GM23338 (cell line): ENCODE measurements around the gene CDH15. TPM values are rescaled to one million over a fixed set of nuclear protein-coding genes. Genes with fewer than 3 reads are reported as not detected.

Experiments
- ATAC-seq: fragments of 200-7000 bp; cut with Tn5 transposase; 3 replicates; pipeline ENCODE4 v1.9.1; 2020
- DNase-seq: peaks from one replicate; pipeline ENCODE4 v3.0.0-alpha.2; 2015; ENCODE audit warnings: low spot score
- H2AFZ ChIP-seq: fragments of 200-600 bp; sonication (generic); 2 replicates; pipeline ENCODE4 v1.8.0; 2016; ENCODE audit warnings: antibody characterized with exemption, mild to moderate bottlenecking, moderate library complexity
- H3F3A ChIP-seq: fragments of 200-600 bp; sonication (generic); replicated peaks from 2 replicates; pipeline ENCODE4 v1.8.0; 2017; ENCODE audit warnings: antibody characterized with exemption, mixed run types, low read depth
- H3K27ac ChIP-seq: fragments of 200-600 bp; sonication (generic); 2 replicates; pipeline ENCODE4 v1.6.1; 2016; ENCODE audit warnings: low read depth
- H3K27me3 ChIP-seq: fragments of 200-600 bp; sonication (generic); 2 replicates; pipeline ENCODE4 v1.8.0; 2016; ENCODE audit warnings: mild to moderate bottlenecking, mixed run types, moderate library complexity; ENCODE audit not compliant: insufficient read depth
- H3K36me3 ChIP-seq: fragments of 200-600 bp; sonication (generic); 2 replicates; pipeline ENCODE4 v1.8.0; 2016; ENCODE audit warnings: mild to moderate bottlenecking; ENCODE audit not compliant: insufficient read depth
- H3K4me1 ChIP-seq: fragments of 200-600 bp; sonication (generic); 2 replicates; pipeline ENCODE4 v1.8.0; 2016; ENCODE audit warnings: mild to moderate bottlenecking, moderate library complexity; ENCODE audit not compliant: insufficient read depth
- H3K4me2 ChIP-seq: fragments of 200-600 bp; sonication (generic); 2 replicates; pipeline ENCODE4 v1.7.1; 2017; ENCODE audit warnings: mixed run types
- H3K4me3 ChIP-seq: fragments of 200-600 bp; sonication (generic); 2 replicates; pipeline ENCODE4 v1.6.1; 2016; ENCODE audit warnings: mixed run types
- H3K79me2 ChIP-seq: fragments of 200-600 bp; sonication (generic); replicated peaks from 2 replicates; pipeline ENCODE4 v1.8.0; 2017; ENCODE audit warnings: mild to moderate bottlenecking; ENCODE audit not compliant: insufficient read depth
- H3K9me2 ChIP-seq: fragments of 200-600 bp; sonication (generic); 2 replicates; pipeline ENCODE4 v1.8.0; 2017; ENCODE audit not compliant: insufficient read depth
- H4K20me1 ChIP-seq: fragments of 200-600 bp; sonication (generic); replicated peaks from 2 replicates; pipeline ENCODE4 v1.8.0; 2017; ENCODE audit warnings: mild to moderate bottlenecking; ENCODE audit not compliant: insufficient read depth
- H3K27ac Mint-ChIP-seq: 2 replicates; pipeline ENCODE4 v1.8.0; 2020; ENCODE audit warnings: inconsistent platforms, mild to moderate bottlenecking, moderate library complexity, mixed read lengths
- H3K27me3 Mint-ChIP-seq: 3 replicates; pipeline ENCODE4 v1.8.0; 2022; ENCODE audit warnings: low read depth, mild to moderate bottlenecking, moderate library complexity, mixed read lengths, inconsistent platforms; ENCODE audit not compliant: insufficient read depth, poor library complexity
- H3K36me3 Mint-ChIP-seq: 3 replicates; pipeline ENCODE4 v1.8.0; 2021; ENCODE audit warnings: low read depth, mild to moderate bottlenecking, inconsistent platforms, moderate library complexity, mixed read lengths
- H3K4me1 Mint-ChIP-seq: 3 replicates; pipeline ENCODE4 v1.8.0; 2020; ENCODE audit warnings: mild to moderate bottlenecking, inconsistent platforms, mixed read lengths
- H3K4me3 Mint-ChIP-seq: 3 replicates; pipeline ENCODE4 v1.8.0; 2021; ENCODE audit warnings: moderate library complexity, mild to moderate bottlenecking, inconsistent platforms, mixed read lengths
- H3K9me3 Mint-ChIP-seq: 3 replicates; pipeline ENCODE4 v1.8.0; 2020; ENCODE audit warnings: moderate library complexity, mild to moderate bottlenecking, inconsistent platforms, mixed read lengths
- CREB1 ChIP-seq: fragments of 250-450 bp; sonication (Bioruptor Pico); IDR thresholded peaks from 2 replicates; pipeline ENCODE4 v1.5.0; 2020; ENCODE audit warnings: low read depth, mild to moderate bottlenecking, moderate library complexity
- EZH2 ChIP-seq: fragments of 200-600 bp; sonication (generic); IDR thresholded peaks from one replicate; pipeline ENCODE4 v1.8.0; 2017; ENCODE audit warnings: antibody characterized with exemption, mild to moderate bottlenecking, low read depth; ENCODE audit not compliant: unreplicated experiment
- EZH2phosphoT487 ChIP-seq: fragments of 200-600 bp; sonication (generic); IDR thresholded peaks from one replicate; pipeline ENCODE4 v1.8.1; 2018; ENCODE audit warnings: antibody characterized with exemption; ENCODE audit not compliant: unreplicated experiment
- JUNB ChIP-seq: IDR thresholded peaks from one replicate; pipeline ENCODE4 v1.6.1; 2016; ENCODE audit warnings: antibody characterized with exemption; ENCODE audit not compliant: unreplicated experiment
- NANOG ChIP-seq: IDR thresholded peaks from 2 replicates; pipeline ENCODE4 v1.6.1; 2016; ENCODE audit warnings: antibody characterized with exemption, borderline replicate concordance
- POLR2AphosphoS5 ChIP-seq: IDR thresholded peaks from 2 replicates; pipeline ENCODE4 v1.6.1; 2016; ENCODE audit warnings: antibody characterized with exemption, low read depth
- STAT1 ChIP-seq: IDR thresholded peaks from one replicate; pipeline ENCODE4 v1.6.1; 2016; ENCODE audit warnings: antibody characterized with exemption; ENCODE audit not compliant: unreplicated experiment
- ZNF114 ChIP-seq: fragments of 250-450 bp; sonication (Bioruptor Pico); IDR thresholded peaks from 2 replicates; pipeline ENCODE4 v1.5.0; 2020; ENCODE audit warnings: mild to moderate bottlenecking, moderate library complexity
- ZNF331 ChIP-seq: fragments of 250-450 bp; sonication (Bioruptor Pico); IDR thresholded peaks from 2 replicates; pipeline ENCODE4 v1.5.0; 2020; ENCODE audit warnings: low read depth, mild to moderate bottlenecking, moderate library complexity
- polyA plus RNA-seq: library from polyadenylated mRNA; unstranded; fragments of >200 nt; fragmentation: Nextera tagmentation; extraction: Ambion mirVana; gene quantifications from 2 replicates; pipeline ENCODE4 v1.2.1, GENCODE V29; 2016
- total RNA-seq: library from RNA; depleted of rRNA; stranded (reverse); fragments of >200 nt; shearing (Covaris generic); gene quantifications from 2 replicates; pipeline ENCODE4 v1.2.3, GENCODE V29; 2014
- TF ChIP-seq, protein P1 (sequence below): IDR thresholded peaks from one replicate; pipeline ENCODE4 v1.6.1; 2018; ENCODE audit warnings: antibody characterized with exemption; ENCODE audit not compliant: unreplicated experiment
- TF ChIP-seq, protein P2 (sequence below): IDR thresholded peaks from 2 replicates; pipeline ENCODE4 v1.6.1; 2016; ENCODE audit warnings: antibody characterized with exemption
- TF ChIP-seq, protein P3 (sequence below), 2 experiments: fragments of 200-600 bp in 1 of 2; sonication (generic) in 1 of 2; conservative IDR thresholded peaks; 2 replicates each; pipeline versions ENCODE4 v1.5.1 to v1.6.1; 2016 to 2017; ENCODE audit warnings: antibody characterized with exemption in 2 of 2, low read depth in 2 of 2, mild to moderate bottlenecking in 2 of 2, moderate library complexity in 1 of 2

CDH15 gene
- total and polyA plus RNA-seq, 2 experiments from 2014 or later, result 0.61 to 1.0 TPM

DNA sequence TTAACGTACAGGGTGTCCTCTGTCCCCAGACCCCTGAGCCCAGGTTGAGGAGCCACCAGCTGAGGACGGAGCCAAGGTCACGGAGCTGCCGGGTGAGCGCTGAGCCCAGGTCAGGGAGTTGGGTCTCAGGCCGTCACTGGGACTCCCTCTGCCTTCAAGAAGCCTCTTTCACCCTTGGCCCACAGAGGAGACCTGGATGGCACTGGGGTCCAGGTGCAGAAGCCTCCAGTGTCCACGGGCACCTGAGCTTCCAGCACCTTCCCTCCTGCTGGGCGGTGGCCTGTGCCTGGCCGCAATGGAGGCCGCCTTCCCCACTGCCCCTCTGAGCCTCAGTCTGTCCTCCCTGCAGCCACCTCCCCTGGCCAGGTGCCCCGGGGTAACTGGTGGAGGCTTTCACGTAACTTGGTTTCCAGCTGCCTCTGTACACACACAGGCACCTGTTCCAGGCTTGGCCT, 31.6 kb upstream of the CDH15 start (continued):
- TF ChIP-seq, protein P1, sequence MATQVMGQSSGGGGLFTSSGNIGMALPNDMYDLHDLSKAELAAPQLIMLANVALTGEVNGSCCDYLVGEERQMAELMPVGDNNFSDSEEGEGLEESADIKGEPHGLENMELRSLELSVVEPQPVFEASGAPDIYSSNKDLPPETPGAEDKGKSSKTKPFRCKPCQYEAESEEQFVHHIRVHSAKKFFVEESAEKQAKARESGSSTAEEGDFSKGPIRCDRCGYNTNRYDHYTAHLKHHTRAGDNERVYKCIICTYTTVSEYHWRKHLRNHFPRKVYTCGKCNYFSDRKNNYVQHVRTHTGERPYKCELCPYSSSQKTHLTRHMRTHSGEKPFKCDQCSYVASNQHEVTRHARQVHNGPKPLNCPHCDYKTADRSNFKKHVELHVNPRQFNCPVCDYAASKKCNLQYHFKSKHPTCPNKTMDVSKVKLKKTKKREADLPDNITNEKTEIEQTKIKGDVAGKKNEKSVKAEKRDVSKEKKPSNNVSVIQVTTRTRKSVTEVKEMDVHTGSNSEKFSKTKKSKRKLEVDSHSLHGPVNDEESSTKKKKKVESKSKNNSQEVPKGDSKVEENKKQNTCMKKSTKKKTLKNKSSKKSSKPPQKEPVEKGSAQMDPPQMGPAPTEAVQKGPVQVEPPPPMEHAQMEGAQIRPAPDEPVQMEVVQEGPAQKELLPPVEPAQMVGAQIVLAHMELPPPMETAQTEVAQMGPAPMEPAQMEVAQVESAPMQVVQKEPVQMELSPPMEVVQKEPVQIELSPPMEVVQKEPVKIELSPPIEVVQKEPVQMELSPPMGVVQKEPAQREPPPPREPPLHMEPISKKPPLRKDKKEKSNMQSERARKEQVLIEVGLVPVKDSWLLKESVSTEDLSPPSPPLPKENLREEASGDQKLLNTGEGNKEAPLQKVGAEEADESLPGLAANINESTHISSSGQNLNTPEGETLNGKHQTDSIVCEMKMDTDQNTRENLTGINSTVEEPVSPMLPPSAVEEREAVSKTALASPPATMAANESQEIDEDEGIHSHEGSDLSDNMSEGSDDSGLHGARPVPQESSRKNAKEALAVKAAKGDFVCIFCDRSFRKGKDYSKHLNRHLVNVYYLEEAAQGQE, result no peak

DNA sequence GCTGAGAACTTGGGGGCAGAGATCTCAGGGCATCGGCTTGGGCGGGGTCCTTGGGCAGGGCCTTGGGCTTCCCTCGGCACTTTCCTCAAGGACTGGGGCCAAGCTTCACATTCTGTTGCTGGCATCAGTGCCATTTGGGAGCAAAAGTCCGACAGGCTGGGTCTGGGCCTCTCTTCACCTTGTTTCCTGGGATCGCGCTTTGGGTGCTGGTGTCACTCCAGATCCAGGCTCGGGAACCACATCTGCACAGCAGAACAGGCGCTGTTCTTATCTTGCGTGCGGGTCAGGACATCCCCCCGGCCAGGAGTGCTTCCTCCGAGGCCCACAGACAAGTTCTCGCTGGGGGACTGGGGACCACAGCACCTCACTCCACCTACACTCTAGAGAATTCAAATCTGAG, 31.1 kb upstream of the CDH15 start:
- Histone ChIP-seq H4K20me1 (no peaks in the 10 kb centered on the region), H3F3A (no peaks in the 10 kb centered on the region), H3K4me3 (no peak overlapping the region), H3K27ac (no peak overlapping the region), H3K4me2 (no peak overlapping the region), H3K4me1 (no peaks in the 10 kb centered on the region), H3K36me3 (no peaks in the 10 kb centered on the region), H3K27me3 (no peaks in the 10 kb centered on the region), H3K9me2 (no peaks in the 10 kb centered on the region), H2AFZ (no peak overlapping the region), H3K79me2 (no peaks in the 10 kb centered on the region)
- DNase-seq (no peak), ATAC-seq (no peak)
- no peaks in the 10 kb centered on the region for H3K9me3 Mint-ChIP-seq
- H3K27ac Mint-ChIP-seq, result no peak overlapping the region
- H3K4me3 Mint-ChIP-seq, result no peak overlapping the region
- H3K4me1 Mint-ChIP-seq, result no peaks in the 10 kb centered on the region; the same call in 2 of the 3 replicates
- H3K27me3 Mint-ChIP-seq, result peaks cover 4% of the 10 kb centered on the region
- H3K36me3 Mint-ChIP-seq, result peaks cover 8% of the 10 kb centered on the region
- TF ChIP-seq ZNF331 (CRISPR knock-in tag), result no peak
- TF ChIP-seq, protein P2, sequence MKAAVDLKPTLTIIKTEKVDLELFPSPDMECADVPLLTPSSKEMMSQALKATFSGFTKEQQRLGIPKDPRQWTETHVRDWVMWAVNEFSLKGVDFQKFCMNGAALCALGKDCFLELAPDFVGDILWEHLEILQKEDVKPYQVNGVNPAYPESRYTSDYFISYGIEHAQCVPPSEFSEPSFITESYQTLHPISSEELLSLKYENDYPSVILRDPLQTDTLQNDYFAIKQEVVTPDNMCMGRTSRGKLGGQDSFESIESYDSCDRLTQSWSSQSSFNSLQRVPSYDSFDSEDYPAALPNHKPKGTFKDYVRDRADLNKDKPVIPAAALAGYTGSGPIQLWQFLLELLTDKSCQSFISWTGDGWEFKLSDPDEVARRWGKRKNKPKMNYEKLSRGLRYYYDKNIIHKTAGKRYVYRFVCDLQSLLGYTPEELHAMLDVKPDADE, result no peak
- no peak for TF ChIP-seq STAT1
- TF ChIP-seq, protein P3, sequence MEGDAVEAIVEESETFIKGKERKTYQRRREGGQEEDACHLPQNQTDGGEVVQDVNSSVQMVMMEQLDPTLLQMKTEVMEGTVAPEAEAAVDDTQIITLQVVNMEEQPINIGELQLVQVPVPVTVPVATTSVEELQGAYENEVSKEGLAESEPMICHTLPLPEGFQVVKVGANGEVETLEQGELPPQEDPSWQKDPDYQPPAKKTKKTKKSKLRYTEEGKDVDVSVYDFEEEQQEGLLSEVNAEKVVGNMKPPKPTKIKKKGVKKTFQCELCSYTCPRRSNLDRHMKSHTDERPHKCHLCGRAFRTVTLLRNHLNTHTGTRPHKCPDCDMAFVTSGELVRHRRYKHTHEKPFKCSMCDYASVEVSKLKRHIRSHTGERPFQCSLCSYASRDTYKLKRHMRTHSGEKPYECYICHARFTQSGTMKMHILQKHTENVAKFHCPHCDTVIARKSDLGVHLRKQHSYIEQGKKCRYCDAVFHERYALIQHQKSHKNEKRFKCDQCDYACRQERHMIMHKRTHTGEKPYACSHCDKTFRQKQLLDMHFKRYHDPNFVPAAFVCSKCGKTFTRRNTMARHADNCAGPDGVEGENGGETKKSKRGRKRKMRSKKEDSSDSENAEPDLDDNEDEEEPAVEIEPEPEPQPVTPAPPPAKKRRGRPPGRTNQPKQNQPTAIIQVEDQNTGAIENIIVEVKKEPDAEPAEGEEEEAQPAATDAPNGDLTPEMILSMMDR (conservative IDR thresholded peaks at IDR 0.05; ENCODE audit: low read depth in 2 of 2), result no peak
- TF ChIP-seq EZH2phosphoT487, result no peak
- TF ChIP-seq CREB1 (CRISPR knock-in tag), result no peak
- TF ChIP-seq NANOG, result no peak
- TF ChIP-seq, protein P1, result no peak
- no peak for TF ChIP-seq POLR2AphosphoS5
- no peak for TF ChIP-seq EZH2
- TF ChIP-seq JUNB, result no peak
- TF ChIP-seq ZNF114, result no peak
